ENCODE data around the gene IL12RB1.
A peak's percentile ranks its signal among the peaks of the same experiment; 100 is the strongest.

IL12RB1 gene

GRCh38 chr19:18029617-18030338, 57.0 kb downstream of the IL12RB1 start:
- Histone ChIP-seq H3K4me3 (ENCODE audit: low read depth in 1 of 2, low read length in 1 of 2) (no peak overlapping the region), H3K36me3 (no peaks in the 10 kb centered on the region), H3K4me1 (ENCODE audit: control insufficient read depth in 1 of 2, insufficient read depth in 1 of 2, low read depth in 1 of 2, low read length in 1 of 2) (peaks cover 9% of the 10 kb centered on the region in 2 experiments), H3K27ac (no peak overlapping the region), H3K27me3 (no peaks in the 10 kb centered on the region), H3K9me3 (no peaks in the 10 kb centered on the region)
- TF ChIP-seq CTCF (IDR thresholded peaks at IDR 0.05): no peak

- H3K4me3 ChIP-seq (ENCODE audit: low read depth in 1 of 2, low read length in 1 of 2): no peak overlapping the region
- no peak for TF ChIP-seq CTCF (IDR thresholded peaks at IDR 0.05)
- H3K4me1 ChIP-seq (ENCODE audit: control insufficient read depth in 1 of 2, insufficient read depth in 1 of 2, low read depth in 1 of 2, low read length in 1 of 2): peaks cover 29 to 30% of the 10 kb centered on the region in 2 experiments
- no peaks in the 10 kb centered on the region for H3K27me3 ChIP-seq
- no peak overlapping the region for H3K27ac ChIP-seq
- no peaks in the 10 kb centered on the region for H3K9me3 ChIP-seq
- no peaks in the 10 kb centered on the region for H3K36me3 ChIP-seq
These were observed 59.6 kb downstream of the IL12RB1 start for GRCh38 chr19:18027151-18027550.

- H3K36me3 ChIP-seq: no peaks in the 10 kb centered on the region
- no peaks in the 10 kb centered on the region for H3K27me3 ChIP-seq
- H3K27ac ChIP-seq: peak overlapping the region; percentile 78
- H3K9me3 ChIP-seq: no peaks in the 10 kb centered on the region
- no peak for TF ChIP-seq CTCF (IDR thresholded peaks at IDR 0.05)
- peak overlapping the region in 1 of 2 experiments; percentile 17 for H3K4me3 ChIP-seq (ENCODE audit: low read depth in 1 of 2, low read length in 1 of 2)
- peaks cover 34 to 35% of the 10 kb centered on the region in 2 experiments for H3K4me1 ChIP-seq (ENCODE audit: control insufficient read depth in 1 of 2, insufficient read depth in 1 of 2, low read depth in 1 of 2, low read length in 1 of 2)
These were observed 63.0 kb downstream of the IL12RB1 start for GRCh38 chr19:18023622-18024251.

GRCh38 chr19:18021121-18021755, 65.5 kb downstream of the IL12RB1 start:
- Histone ChIP-seq H3K4me3 (ENCODE audit: low read depth in 1 of 2, low read length in 1 of 2) (peak overlapping the region; percentile 50 to 57), H3K36me3 (no peaks in the 10 kb centered on the region), H3K27me3 (no peaks in the 10 kb centered on the region), H3K9me3 (no peaks in the 10 kb centered on the region), H3K4me1 (ENCODE audit: control insufficient read depth in 1 of 2, insufficient read depth in 1 of 2, low read depth in 1 of 2, low read length in 1 of 2) (peaks cover 35 to 43% of the 10 kb centered on the region in 2 experiments), H3K27ac (peak overlapping the region; percentile 78)
- no peak for TF ChIP-seq CTCF (IDR thresholded peaks at IDR 0.05)

GRCh38 chr19:18020212-18021085, 66.3 kb downstream of the IL12RB1 start:
- Histone ChIP-seq H3K27me3 (no peaks in the 10 kb centered on the region), H3K9me3 (no peaks in the 10 kb centered on the region), H3K36me3 (peaks cover 3% of the 10 kb centered on the region), H3K27ac (peak overlapping the region; percentile 78), H3K4me1 (ENCODE audit: control insufficient read depth in 1 of 2, insufficient read depth in 1 of 2, low read depth in 1 of 2, low read length in 1 of 2) (peaks cover 37 to 44% of the 10 kb centered on the region in 2 experiments), H3K4me3 (ENCODE audit: low read depth in 1 of 2, low read length in 1 of 2) (no peak overlapping the region)
- TF ChIP-seq CTCF (IDR thresholded peaks at IDR 0.05): no peak

Data from neutrophil (primary cell).